GM12801 (cell line): ENCODE measurements around the gene ALOXE3.

Source experiments
- CTCF ChIP-seq: IDR thresholded peaks from one replicate; pipeline ENCODE4 v1.5.1; 2011; ENCODE audit warnings: control low read depth; ENCODE audit not compliant: insufficient read length; ENCODE audit errors: extremely low read depth

Gene ALOXE3

GRCh38 chr17:8048736-8049135 is 69.6 kb downstream of the ALOXE3 start:
- no peak for TF ChIP-seq CTCF

GRCh38 chr17:8048236-8048635 is 70.1 kb downstream of the ALOXE3 start:
- TF ChIP-seq CTCF, result no peak

GRCh38 chr17:8047769-8048110 is 70.6 kb downstream of the ALOXE3 start:
- TF ChIP-seq CTCF, result no peak

- no peak for TF ChIP-seq CTCF
Measured at GRCh38 chr17:8046929-8047768, 71.2 kb downstream of the ALOXE3 start.

- no peak for TF ChIP-seq CTCF
Measured at GRCh38 chr17:8046306-8046928, 71.9 kb downstream of the ALOXE3 start.
